Heart right ventricle (tissue), 16 donors: Measurements from ENCODE around the gene BCAR3. TPM values are rescaled to one million over a fixed set of nuclear protein-coding genes. Genes with fewer than 3 reads are reported as not detected.

Experiments
- ATAC-seq, 8 donors: fragments of 200-7000 bp; cut with Tn5 transposase; one replicate each; pipeline ENCODE4 v1.9.1; 2020; ENCODE audit warnings: mild to moderate bottlenecking in 8 of 8, moderate library complexity in 8 of 8, moderate number of reproducible peaks in 1 of 8
- DNase-seq, 2 donors: peaks; one replicate each; pipeline ENCODE4 v3.0.0-alpha.2; 2020
- H3K27ac ChIP-seq, 10 donors: fragments of 200-600 bp; sonication (generic) in 2 of 10; one replicate each; pipeline versions ENCODE4 v1.5.0 to v1.8.0; 2020 to 2022; ENCODE audit warnings: mild to moderate bottlenecking in 3 of 10
- H3K27me3 ChIP-seq, 7 donors: fragments of 200-600 bp; one replicate each; pipeline ENCODE4 v1.8.0; 2021 to 2022; ENCODE audit warnings: mild to moderate bottlenecking in 2 of 7
- H3K36me3 ChIP-seq, 9 donors: fragments of 200-600 bp; sonication (generic) in 1 of 9; one replicate each; pipeline versions ENCODE4 v1.5.0 to v1.8.0; 2020 to 2022; ENCODE audit warnings: mild to moderate bottlenecking in 2 of 9
- H3K4me1 ChIP-seq, 9 donors: fragments of 200-600 bp; sonication (generic) in 1 of 9; one replicate each; pipeline versions ENCODE4 v1.5.0 to v1.8.0; 2020 to 2022; ENCODE audit warnings: mild to moderate bottlenecking in 4 of 9
- H3K4me3 ChIP-seq, 10 donors: fragments of 200-600 bp; sonication (generic) in 2 of 10; one replicate each; pipeline versions ENCODE4 v1.5.0 to v1.8.0; 2020 to 2022; ENCODE audit warnings: mild to moderate bottlenecking in 7 of 10, moderate library complexity in 2 of 10
- H3K9me3 ChIP-seq, 11 donors: fragments of 200-600 bp in 10 of 11; sonication (generic) in 2 of 11; one replicate each; pipeline versions ENCODE4 v1.5.0 to v1.8.0; 2013 to 2022; ENCODE audit warnings: mild to moderate bottlenecking in 2 of 11, control low read depth in 1 of 11, moderate library complexity in 1 of 11
- WGBS, 2 donors: extraction: QIAGEN DNeasy Blood & Tissue Kit; methylation state at CpG; one replicate each; pipeline ENCODE4 v1.1.7; 2013; ENCODE audit warnings: inconsistent platforms in 1 of 2; 5-methylcytosine and 5-hydroxymethylcytosine counted together
- intact Hi-C, 10 donors: fragments of 100-400 bp; cut with DNase I; formaldehyde crosslinking; loops; one replicate each; pipeline versions ENCODE4 v1.11.1 to v1.14.2; 2022
- polyA plus RNA-seq, 2 donors: library from polyadenylated mRNA; stranded (reverse); fragments of 200-250 nt; gene quantifications; one replicate each; pipeline ENCODE4 v1.2.3, GENCODE V29; 2013
- total RNA-seq, 10 donors: library from RNA; stranded (reverse); fragmentation: NEBNext Ultra II Directional in 3 of 10; extraction: Animal tissue kit (Norgen Biotek cat#: 25700) in 3 of 10; gene quantifications; one replicate each; pipeline versions ENCODE4 v1.2.1 to v1.2.4, GENCODE V29; 2021 to 2023
- TF ChIP-seq, protein P1 (sequence below), 9 donors: fragments of 200-600 bp; sonication (generic) in 2 of 9; IDR thresholded peaks; one replicate each; pipeline versions ENCODE4 v1.5.0 to v1.8.0; 2021 to 2022; ENCODE audit warnings: antibody characterized with exemption in 9 of 9, mild to moderate bottlenecking in 5 of 9, moderate library complexity in 1 of 9
- donor health status: Arrhythmogenic right ventricular cardiomyopathy.
- donor health status: ischemic (EF 13 %, LVEDD 7.1; RV severe dilation, severe dysfunction).
- donor health status: healthy with polysubstance abuse.
- donor health status: DM: no; HTN: yes; CAD: no.
- donor health status: DM: no; HTN: no; CAD: no.
- donor health status: ischemic (EF 25% LVEDD 6.9; RV normal size, moderate dysfunction).
- donor health status: ischemic (EF 25% LVEDD 5.7; RV mildly dilated, moderate dysfunction).
- donor health status: healthy.
- donor health status: DM: yes; HTN: yes; CAD: no.
- donor health status: Ischemic cardiomyopathy.
- donor health status: ischemic (EF 35%, LVEDD 5.7; RV mildly dilated, moderate dysfunction).
- donor health status: nonischemic (EF 11% LVEDD 7.7; RV severe dilation, severe dysfunction).
- donor health status: DM: yes; HTN: yes; CAD: no.
- donor health status: PGD.
- donor health status: ischemic (EF 29% LVEDD 5.4; RV normal size, mild dysfunction).
- donor health status: nonischemic (EF 23%, LVEDD 6.1; RV moderate dilation, normal function).

Gene BCAR3
- total and polyA plus RNA-seq, 12 donors, result 6.6 to 36.0 (median 15.9) TPM

GRCh38 chr1:93686504-93687250, 5.0 kb upstream of the BCAR3 start:
- intact Hi-C loops, result loop anchor here in 2 of 10 donors (10.0 kb wide), 1 partner anchor 52 kb away; no protein-coding TSS in a partner anchor
- WGBS, 2 donors, result 71 to 81% methylated on average over 3 of the region's 3 CpGs
- H3K4me3 ChIP-seq, result no peak overlapping the region
- peaks cover 4 to 19% (median 8%) of the 10 kb centered on the region in 9 donors for H3K4me1 ChIP-seq
- H3K27ac ChIP-seq, result no peak overlapping the region
- H3K9me3 ChIP-seq, result no peaks in the 10 kb centered on the region
- H3K27me3 ChIP-seq, result peaks cover 0 to 10% (median 0%) of the 10 kb centered on the region in 7 donors
- H3K36me3 ChIP-seq, result no peaks in the 10 kb centered on the region
- TF ChIP-seq, protein P1, sequence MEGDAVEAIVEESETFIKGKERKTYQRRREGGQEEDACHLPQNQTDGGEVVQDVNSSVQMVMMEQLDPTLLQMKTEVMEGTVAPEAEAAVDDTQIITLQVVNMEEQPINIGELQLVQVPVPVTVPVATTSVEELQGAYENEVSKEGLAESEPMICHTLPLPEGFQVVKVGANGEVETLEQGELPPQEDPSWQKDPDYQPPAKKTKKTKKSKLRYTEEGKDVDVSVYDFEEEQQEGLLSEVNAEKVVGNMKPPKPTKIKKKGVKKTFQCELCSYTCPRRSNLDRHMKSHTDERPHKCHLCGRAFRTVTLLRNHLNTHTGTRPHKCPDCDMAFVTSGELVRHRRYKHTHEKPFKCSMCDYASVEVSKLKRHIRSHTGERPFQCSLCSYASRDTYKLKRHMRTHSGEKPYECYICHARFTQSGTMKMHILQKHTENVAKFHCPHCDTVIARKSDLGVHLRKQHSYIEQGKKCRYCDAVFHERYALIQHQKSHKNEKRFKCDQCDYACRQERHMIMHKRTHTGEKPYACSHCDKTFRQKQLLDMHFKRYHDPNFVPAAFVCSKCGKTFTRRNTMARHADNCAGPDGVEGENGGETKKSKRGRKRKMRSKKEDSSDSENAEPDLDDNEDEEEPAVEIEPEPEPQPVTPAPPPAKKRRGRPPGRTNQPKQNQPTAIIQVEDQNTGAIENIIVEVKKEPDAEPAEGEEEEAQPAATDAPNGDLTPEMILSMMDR (IDR thresholded peaks at IDR 0.05), result no peak
- peak in 2 of 8 donors; percentile 19 to 60 for ATAC-seq
- no peak for DNase-seq

DNA sequence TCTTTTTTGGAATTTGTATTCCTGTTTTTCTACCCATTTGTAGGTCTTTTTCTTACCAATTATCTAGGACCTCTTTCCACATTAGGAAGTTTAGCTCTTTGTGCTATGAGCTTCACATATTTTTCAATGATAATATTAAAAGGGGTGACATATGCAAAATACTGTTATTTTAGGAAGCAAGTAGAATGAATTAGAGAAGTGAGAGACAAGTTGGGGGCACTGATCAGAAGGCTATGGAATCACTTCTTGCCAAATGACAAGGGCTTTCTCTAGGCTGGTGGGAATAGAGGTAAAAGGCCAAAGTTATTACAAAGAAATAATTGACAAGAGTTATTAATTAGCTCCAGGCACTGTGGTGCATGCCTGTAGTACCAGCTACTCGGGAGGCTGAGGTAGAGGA, 4.3 kb upstream of the BCAR3 start:
- intact Hi-C loops, result loop anchor here in 2 of 10 donors (10.0 kb wide), 1 partner anchor 51 kb away; no protein-coding TSS in a partner anchor
- DNase-seq (no peak), ATAC-seq (no peak)
- H3K4me1 ChIP-seq, result peaks cover 4 to 19% (median 8%) of the 10 kb centered on the region in 9 donors
- H3K4me3 ChIP-seq, result no peak overlapping the region
- H3K27me3 ChIP-seq, result peaks cover 0 to 16% (median 0%) of the 10 kb centered on the region in 7 donors
- TF ChIP-seq, protein P1 (IDR thresholded peaks at IDR 0.05), result no peak
- no peaks in the 10 kb centered on the region for H3K36me3 ChIP-seq
- H3K27ac ChIP-seq, result no peak overlapping the region
- 96 to 97% methylated on average over 1 of the region's 1 CpG for WGBS, 2 donors
- H3K9me3 ChIP-seq, result no peaks in the 10 kb centered on the region

GRCh38 chr1:93683234-93683633, 1.6 kb upstream of the BCAR3 start:
- no peaks in the 10 kb centered on the region for H3K36me3 ChIP-seq
- H3K27ac ChIP-seq, result no peak overlapping the region
- no peak overlapping the region for H3K4me3 ChIP-seq
- 96 to 99% methylated on average over 2 of the region's 2 CpGs for WGBS, 2 donors
- DNase-seq (no peak), ATAC-seq (no peak)
- H3K4me1 ChIP-seq, result peaks cover 8 to 46% (median 27%) of the 10 kb centered on the region in 9 donors
- H3K27me3 ChIP-seq, result peaks cover 0 to 32% (median 0%) of the 10 kb centered on the region in 7 donors
- H3K9me3 ChIP-seq, result no peaks in the 10 kb centered on the region
- intact Hi-C loops, result loop anchor here (5.0 to 10.0 kb wide), 5 partner anchors 39 to 246 kb away; no protein-coding TSS in a partner anchor
- TF ChIP-seq, protein P1 (IDR thresholded peaks at IDR 0.05), result no peak

GRCh38 chr1:93681989-93682412, 364 bp upstream of the BCAR3 start:
- ATAC-seq, result no peak
- 16 to 17% methylated on average over 12 of the region's 12 CpGs for WGBS, 2 donors

More at GRCh38 chr1:93681989-93682412, 364 bp upstream of the BCAR3 start:
- Histone ChIP-seq H3K27ac (peak overlapping the region; percentile 78 to 96 (median 90)), H3K9me3 (no peaks in the 10 kb centered on the region), H3K36me3 (no peaks in the 10 kb centered on the region), H3K4me1 (peaks cover 8 to 58% (median 37%) of the 10 kb centered on the region in 9 donors), H3K27me3 (peaks cover 0 to 32% (median 0%) of the 10 kb centered on the region in 7 donors), H3K4me3 (peak overlapping the region; percentile 73 to 95 (median 86))
- intact Hi-C loops, result loop anchor here (2.0 to 10.0 kb wide), 8 partner anchors 40 to 245 kb away; no protein-coding TSS in a partner anchor
- no peak for DNase-seq
- TF ChIP-seq, protein P1 (IDR thresholded peaks at IDR 0.05), result peak in 1 of 9 donors; percentile 4
